Psoas muscle (tissue), 8 donors: ENCODE results near the gene DUSP18. TPM values are rescaled to one million over a fixed set of nuclear protein-coding genes. Genes with fewer than 3 reads are reported as not detected.
"Not testable (repeated sequence)": the region's sequence is repeated elsewhere in the genome, so short reads cannot be mapped to it uniquely, and the experiment has no call there.

Experiments
- ATAC-seq, 4 donors: fragments of 200-7000 bp; cut with Tn5 transposase; one replicate each; pipeline ENCODE4 v1.9.1; 2020; ENCODE audit warnings: moderate library complexity in 3 of 4, mild to moderate bottlenecking in 2 of 4
- DNase-seq, 2 donors: peaks; one replicate each; pipeline ENCODE4 v3.0.0-alpha.2; 2020
- H3K27ac ChIP-seq: fragments of 200-600 bp; one replicate; pipeline ENCODE4 v1.8.0; 2022
- H3K27me3 ChIP-seq, 3 donors: fragments of 200-600 bp in 1 of 3; one replicate each; pipeline versions ENCODE4 v1.6.1 to v1.8.0; 2013 to 2022; ENCODE audit warnings: low read length in 2 of 3, mild to moderate bottlenecking in 2 of 3, moderate library complexity in 1 of 3; ENCODE audit not compliant: insufficient read depth in 3 of 3
- H3K36me3 ChIP-seq, 2 donors: fragments of 200-600 bp in 1 of 2; one replicate each; pipeline versions ENCODE4 v1.6.1 to v1.8.0; 2013 to 2022; ENCODE audit warnings: low read depth in 1 of 2, mild to moderate bottlenecking in 1 of 2, moderate library complexity in 1 of 2; ENCODE audit not compliant: insufficient read depth in 1 of 2
- H3K4me1 ChIP-seq: fragments of 200-600 bp; one replicate; pipeline ENCODE4 v1.8.0; 2022
- H3K4me3 ChIP-seq: fragments of 200-600 bp; one replicate; pipeline ENCODE4 v1.8.0; 2022; ENCODE audit warnings: mild to moderate bottlenecking
- H3K9me3 ChIP-seq: fragments of 200-600 bp; one replicate; pipeline ENCODE4 v1.8.0; 2022
- CTCF ChIP-seq: fragments of 200-600 bp; IDR thresholded peaks from one replicate; pipeline ENCODE4 v1.8.0; 2022; ENCODE audit warnings: antibody characterized with exemption
- WGBS, 3 donors: extraction: QIAGEN DNeasy Blood & Tissue Kit; methylation state at CpG; one replicate each; pipeline versions ENCODE4 v1.1.6 to v1.1.7; 2013; 5-methylcytosine and 5-hydroxymethylcytosine counted together
- intact Hi-C, 2 donors: fragments of 100-400 bp; cut with DNase I; formaldehyde crosslinking; loops; one replicate each; pipeline versions ENCODE4 v1.11.0 to v1.14.2; 2022
- long read RNA-seq, 2 donors: library from polyadenylated mRNA; unstranded; transcript quantifications; one replicate each; pipeline ENCODE4 v2.0.0, GENCODE V29; 2021
- polyA plus RNA-seq, 3 donors: library from polyadenylated mRNA; stranded (reverse); fragments of 200-250 nt; gene quantifications; one replicate each; pipeline ENCODE4 v1.2.3, GENCODE V29; 2013
- total RNA-seq, 4 donors: library from RNA; stranded (reverse); fragmentation: NEBNext Ultra II Directional in 2 of 4; extraction: Animal tissue kit (Norgen Biotek cat#: 25700) in 2 of 4; gene quantifications; one replicate each; pipeline versions ENCODE4 v1.2.1 to v1.2.4, GENCODE V29; 2021 to 2023
- donor health status: healthy with polysubstance abuse.
- donor health status: DM: no; HTN: no; CAD: no; lungs with moderate emphysema.
- donor health status: Bipolar disorder and iron deficiency.
- donor health status: healthy.
- donor health status: DM: yes; HTN: yes; CAD: no.
- donor health status: DM: no; HTN: no; CAD: no.
- donor health status: DM: no; HTN: no; CAD: no.
- donor health status: DM: yes; HTN: yes; CAD: no.

Gene DUSP18
- total RNA-seq (1 to 10 TPM in 3 of 4 donors, under 1 TPM in 1; 0.69 to 1.6 (median 1.3) TPM), polyA plus RNA-seq (1 to 10 TPM in 2 of 3 donors, under 1 TPM in 1; 0.65 to 3.8 (median 1.5) TPM)
- long read RNA-seq, donor 1 = 0 reads
- long read RNA-seq, donor 2, partial matches to known transcripts = 0 of 1 reads
- long read RNA-seq, donor 2, other reads (novel, unspliced or antisense) = 1 of 1 reads

- peak; percentile 34 for TF ChIP-seq CTCF
- peaks cover 6% of the 10 kb centered on the region for H3K4me1 ChIP-seq
- peak; percentile 98 to 100 (median 99) for ATAC-seq
- H3K27me3 ChIP-seq = no peaks in the 10 kb centered on the region
- no peaks in the 10 kb centered on the region for H3K9me3 ChIP-seq
- peak; percentile 93 to 96 for DNase-seq
- peak within 1 kb of the TSS; percentile 86 for H3K4me3 ChIP-seq
- intact Hi-C loops = loop anchor here in 1 of 2 donors (5.0 kb wide), 1 partner anchor 35 kb away; no protein-coding TSS in a partner anchor
- peak within 1 kb of the TSS; percentile 54 for H3K27ac ChIP-seq
- WGBS, 3 donors = 0 to 1% (median 1%) methylated on average over 70 to 77 of the region's 77 CpGs
- peaks cover 3 to 19% of the 10 kb centered on the region in 2 donors for H3K36me3 ChIP-seq
Observed at GRCh38 chr22:30667494-30668385, at the start of gene DUSP18. DUSP18 (minus strand) TSS chr22:30667875; CDS start chr22:30664003, 3,872 bp downstream.

- Histone ChIP-seq H3K27ac (no peak overlapping the region), H3K4me3 (no peak overlapping the region), H3K27me3 (no peaks in the 10 kb centered on the region), H3K9me3 (no peaks in the 10 kb centered on the region), H3K36me3 (no peaks in the 10 kb centered on the region), H3K4me1 (no peaks in the 10 kb centered on the region)
- intact Hi-C loops = no loop called here
- TF ChIP-seq CTCF = no peak
- DNase-seq = no peak
- WGBS, 3 donors = 94 to 99% (median 97%) methylated on average over 2 of the region's 2 CpGs
- no peak for ATAC-seq
Observed at GRCh38 chr22:30714062-30714461, 46.4 kb upstream of the DUSP18 start.

DNA sequence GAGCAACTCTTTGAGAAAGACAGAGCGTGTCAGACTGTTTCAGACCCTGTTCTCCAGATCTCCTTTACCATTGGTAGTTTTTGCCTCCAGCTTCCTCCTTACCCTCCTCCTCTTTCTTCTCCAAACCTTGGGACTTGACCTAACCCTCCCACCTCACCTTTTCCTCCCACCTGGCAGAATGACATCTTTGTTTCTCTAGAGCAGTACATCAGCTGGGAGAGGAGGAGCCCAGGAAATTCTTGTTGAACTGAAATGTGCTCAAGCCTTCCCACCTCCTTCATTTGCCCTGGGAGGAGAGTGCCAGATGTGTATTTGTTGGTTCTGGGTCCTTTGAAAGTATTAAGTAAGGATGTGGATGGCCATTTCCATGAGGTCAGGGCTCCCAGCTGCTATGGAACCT, 44.4 kb upstream of the DUSP18 start:
- no peaks in the 10 kb centered on the region for H3K27me3 ChIP-seq
- DNase-seq = no peak
- no peak for ATAC-seq
- H3K4me1 ChIP-seq = no peaks in the 10 kb centered on the region
- H3K9me3 ChIP-seq = no peaks in the 10 kb centered on the region
- 94 to 100% (median 95%) methylated on average over 1 of the region's 1 CpG for WGBS, 3 donors
- intact Hi-C loops = no loop called here
- TF ChIP-seq CTCF = no peak
- no peak overlapping the region for H3K27ac ChIP-seq
- no peaks in the 10 kb centered on the region for H3K36me3 ChIP-seq
- H3K4me3 ChIP-seq = no peak overlapping the region

GRCh38 chr22:30709980-30710379, 42.3 kb upstream of the DUSP18 start:
- 86 to 90% (median 87%) methylated on average over 6 of the region's 6 CpGs for WGBS, 3 donors
- peaks cover 10% of the 10 kb centered on the region for H3K4me1 ChIP-seq
- H3K36me3 ChIP-seq, H3K27ac ChIP-seq, H3K4me3 ChIP-seq, DNase-seq, ATAC-seq, intact Hi-C loops, H3K27me3 ChIP-seq, H3K9me3 ChIP-seq: not testable (repeated sequence)
